HepG2 (cell line): ENCODE measurements around the gene EID3. TPM values are rescaled to one million over a fixed set of nuclear protein-coding genes. Genes with fewer than 3 reads are reported as not detected.

Experiments
- ATAC-seq: fragments of 200-7000 bp; cut with Tn5 transposase; 3 replicates; pipeline ENCODE4 v1.9.1; 2020; ENCODE audit warnings: mild to moderate bottlenecking, moderate library complexity
- BruUV-seq: library from RNA; stranded (reverse); fragments of 400-500 nt; replicated peaks from 2 replicates; lab custom pipeline; 2021; lab: Mats Ljungman, UMichigan
- CTCF ChIA-PET: fragments of 300-600 bp; formaldehyde crosslinking; extraction: SDS; loops from one replicate; lab custom pipeline; 2021; ENCODE audit warnings: low total read pairs, inconsistent platforms, low intra/inter-chr PET ratio; lab: Yijun Ruan, JAX
- POLR2A ChIA-PET: fragments of 350-600 bp; sonication (Branson Sonifier 250); formaldehyde crosslinking; loops from one replicate; lab custom pipeline; 2020; ENCODE audit warnings: antibody characterized with exemption, inconsistent platforms; lab: Yijun Ruan, JAX
- DNase-seq: peaks from one replicate; pipeline ENCODE4 v3.0.0-alpha.2; 2015; ENCODE audit warnings: low spot score
- FAIRE-seq: peaks from 3 replicates; lab custom pipeline; 2011; peaks lifted over from hg19 to GRCh38; lab: Jason Lieb, UNC
- H2AFZ ChIP-seq: one replicate; pipeline ENCODE4 v1.6.1; 2011; ENCODE audit warnings: low read length, inconsistent platforms
- H3K27ac ChIP-seq: fragments of 300-600 bp; 3 replicates; pipeline ENCODE4 v1.8.0; 2011; ENCODE audit warnings: mixed run types, mild to moderate bottlenecking, mixed read lengths, low read length, inconsistent platforms; ENCODE audit not compliant: insufficient read depth; ENCODE audit errors: extremely low read length
- H3K27me3 ChIP-seq, 2 experiments: fragments of 200-600 bp in 1 of 2; 2 replicates in 1 of 2; 3 replicates in 1 of 2; pipeline versions ENCODE4 v1.6.0 to v1.8.0; 2011; ENCODE audit warnings: low read length in 2 of 2, mild to moderate bottlenecking in 2 of 2, moderate library complexity in 2 of 2, inconsistent platforms in 1 of 2; ENCODE audit not compliant: insufficient read depth in 2 of 2, control insufficient read depth in 1 of 2
- H3K36me3 ChIP-seq, 2 experiments: fragments of 200-600 bp in 1 of 2; replicated peaks in 1 of 2; 2 replicates in 1 of 2; 3 replicates in 1 of 2; pipeline versions ENCODE4 v1.5.1 to v1.8.0; 2011; ENCODE audit warnings: low read length in 2 of 2, inconsistent platforms in 1 of 2; ENCODE audit not compliant: insufficient read depth in 2 of 2, control insufficient read depth in 1 of 2
- H3K4me1 ChIP-seq: 2 replicates; pipeline ENCODE4 v1.5.1; 2012; ENCODE audit warnings: low read length, inconsistent platforms; ENCODE audit not compliant: insufficient read depth
- H3K4me2 ChIP-seq: 2 replicates; pipeline ENCODE4 v1.6.0; 2011; ENCODE audit warnings: low read depth, low read length, inconsistent platforms
- H3K4me3 ChIP-seq, 3 experiments: fragments of 200-600 bp in 1 of 3; sonication (generic), shearing (Covaris generic) in 1 of 3; replicated peaks in 1 of 3; 2 replicates each; pipeline ENCODE4 v1.5.1; 2011 to 2016; ENCODE audit warnings: low read length in 3 of 3, inconsistent platforms in 2 of 3, low read depth in 2 of 3, mild to moderate bottlenecking in 2 of 3, control low read depth in 1 of 3, mixed read lengths in 1 of 3; ENCODE audit not compliant: insufficient read depth in 1 of 3
- H3K79me2 ChIP-seq: one replicate; pipeline ENCODE4 v1.6.1; 2011; ENCODE audit warnings: low read length, inconsistent platforms; ENCODE audit not compliant: insufficient read depth
- H3K9ac ChIP-seq: 2 replicates; pipeline ENCODE4 v1.6.0; 2011; ENCODE audit warnings: mild to moderate bottlenecking, low read depth, low read length, inconsistent platforms; ENCODE audit not compliant: insufficient read depth
- H3K9me3 ChIP-seq: 2 replicates; pipeline ENCODE4 v1.5.1; 2012; ENCODE audit warnings: mild to moderate bottlenecking, low read length
- H4K20me1 ChIP-seq: 2 replicates; pipeline ENCODE4 v1.6.0; 2011; ENCODE audit warnings: inconsistent platforms, mild to moderate bottlenecking, low read length, moderate library complexity; ENCODE audit not compliant: insufficient read depth
- RBM22 ChIP-seq: fragments of 200-400 bp; formaldehyde crosslinking; optimal IDR thresholded peaks from 2 replicates; pipeline ENCODE3; 2017; ENCODE audit warnings: mild to moderate bottlenecking, low read length, moderate library complexity
- WGBS: methylation state at CpG from one replicate; pipeline ENCODE4 v1.1.6; 2017; ENCODE audit warnings: low lambda C conversion rate; 5-methylcytosine and 5-hydroxymethylcytosine counted together
- in situ Hi-C: cut with HindIII; loops from 2 replicates; pipeline ENCODE4 v1.10.0; 2017; ENCODE audit warnings: low pct_unique_long_range_greater_than_20kb; ENCODE audit not compliant: extremely low pct_ligation_motif_present
- intact Hi-C: fragments of 100-400 bp; cut with micrococcal nuclease; formaldehyde crosslinking; loops from one replicate; pipeline ENCODE4 v1.10.0; 2022; ENCODE audit not compliant: unreplicated experiment
- polyA plus RNA-seq, 8 experiments: library from polyadenylated mRNA; depleted of rRNA in 3 of 8; stranded (reverse) in 7 of 8; unstranded in 1 of 8; fragments of >200 nt; fragmentation: Illumina TruSeq in 4 of 8; extraction: Trizol in 4 of 8; gene quantifications; 2 replicates each; pipeline versions ENCODE4 v1.2.1 to v1.2.3, GENCODE V29; 2011 to 2016; ENCODE audit warnings: low read depth in 4 of 8, missing spikeins in 1 of 8, mixed read lengths in 1 of 8; ENCODE audit not compliant: insufficient read depth in 1 of 8
- total RNA-seq, 5 experiments: library from RNA; depleted of rRNA; stranded (reverse); fragments of >200 nt; fragmentation: Illumina TruSeq; extraction: Trizol; gene quantifications; 2 replicates each; pipeline ENCODE4 v1.2.3, GENCODE V29; 2016; ENCODE audit warnings: low read depth in 1 of 5
- TF ChIP-seq, protein P1 (sequence below): IDR thresholded peaks from 2 replicates; pipeline ENCODE4 v1.6.1; 2016; ENCODE audit warnings: low read depth, missing genetic modification reagents, missing compliant biosample characterization

EID3 gene
- total and polyA plus RNA-seq, 2 of the 13 experiments (the other 11 are each of a cell fraction or from before 2014, with no cell fraction given) = 0.38 to 4.5 TPM

DNA sequence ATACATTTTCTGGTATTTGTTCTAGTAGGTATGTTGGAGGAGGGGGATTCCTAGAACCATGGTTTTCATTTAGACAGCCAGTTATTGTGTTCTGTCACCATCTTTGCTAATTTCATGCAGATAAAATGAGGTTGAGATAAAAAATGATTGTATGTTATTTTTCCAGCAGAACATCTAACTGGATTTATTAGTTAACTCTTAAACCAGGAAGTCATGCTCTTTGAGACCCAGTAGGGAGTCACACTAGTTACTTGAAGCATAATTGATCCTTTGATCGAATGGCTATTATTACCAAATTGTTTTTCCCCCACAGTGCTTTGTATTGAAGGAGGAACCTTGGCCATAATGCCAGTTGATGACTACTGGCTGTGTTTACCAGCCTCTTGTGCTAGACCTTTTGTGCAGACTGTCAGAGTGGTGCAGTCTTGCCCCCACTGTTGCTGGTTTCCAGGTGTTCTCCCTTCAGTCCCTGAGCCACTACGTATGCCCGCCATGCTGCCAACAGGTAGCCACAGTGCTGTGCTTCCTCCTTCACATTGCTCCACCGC is 6.0 kb downstream of the EID3 start:
- Histone ChIP-seq H3K4me1 (no peaks in the 10 kb centered on the region), H3K79me2 (peaks cover 68% of the 10 kb centered on the region), H4K20me1 (peaks cover 49% of the 10 kb centered on the region), H3K9ac (no peak overlapping the region), H3K27ac (no peak overlapping the region), H2AFZ (no peak overlapping the region), H3K27me3 (no peaks in the 10 kb centered on the region), H3K9me3 (no peaks in the 10 kb centered on the region), H3K36me3 (peaks cover 13 to 62% of the 10 kb centered on the region in 2 experiments), H3K4me2 (no peak overlapping the region), H3K4me3 (no peak overlapping the region)
- FAIRE-seq (no peak), ATAC-seq (peak; percentile 31), DNase-seq (no peak)
- 98% methylated on average over 4 of the region's 4 CpGs for WGBS
- ChIA-PET CTCF (no interaction called here), POLR2A (no interaction called here)
- BruUV-seq = no TSS peak
- in situ Hi-C loops (no loop called here), intact Hi-C loops (no loop called here)
- TF ChIP-seq, protein P1, sequence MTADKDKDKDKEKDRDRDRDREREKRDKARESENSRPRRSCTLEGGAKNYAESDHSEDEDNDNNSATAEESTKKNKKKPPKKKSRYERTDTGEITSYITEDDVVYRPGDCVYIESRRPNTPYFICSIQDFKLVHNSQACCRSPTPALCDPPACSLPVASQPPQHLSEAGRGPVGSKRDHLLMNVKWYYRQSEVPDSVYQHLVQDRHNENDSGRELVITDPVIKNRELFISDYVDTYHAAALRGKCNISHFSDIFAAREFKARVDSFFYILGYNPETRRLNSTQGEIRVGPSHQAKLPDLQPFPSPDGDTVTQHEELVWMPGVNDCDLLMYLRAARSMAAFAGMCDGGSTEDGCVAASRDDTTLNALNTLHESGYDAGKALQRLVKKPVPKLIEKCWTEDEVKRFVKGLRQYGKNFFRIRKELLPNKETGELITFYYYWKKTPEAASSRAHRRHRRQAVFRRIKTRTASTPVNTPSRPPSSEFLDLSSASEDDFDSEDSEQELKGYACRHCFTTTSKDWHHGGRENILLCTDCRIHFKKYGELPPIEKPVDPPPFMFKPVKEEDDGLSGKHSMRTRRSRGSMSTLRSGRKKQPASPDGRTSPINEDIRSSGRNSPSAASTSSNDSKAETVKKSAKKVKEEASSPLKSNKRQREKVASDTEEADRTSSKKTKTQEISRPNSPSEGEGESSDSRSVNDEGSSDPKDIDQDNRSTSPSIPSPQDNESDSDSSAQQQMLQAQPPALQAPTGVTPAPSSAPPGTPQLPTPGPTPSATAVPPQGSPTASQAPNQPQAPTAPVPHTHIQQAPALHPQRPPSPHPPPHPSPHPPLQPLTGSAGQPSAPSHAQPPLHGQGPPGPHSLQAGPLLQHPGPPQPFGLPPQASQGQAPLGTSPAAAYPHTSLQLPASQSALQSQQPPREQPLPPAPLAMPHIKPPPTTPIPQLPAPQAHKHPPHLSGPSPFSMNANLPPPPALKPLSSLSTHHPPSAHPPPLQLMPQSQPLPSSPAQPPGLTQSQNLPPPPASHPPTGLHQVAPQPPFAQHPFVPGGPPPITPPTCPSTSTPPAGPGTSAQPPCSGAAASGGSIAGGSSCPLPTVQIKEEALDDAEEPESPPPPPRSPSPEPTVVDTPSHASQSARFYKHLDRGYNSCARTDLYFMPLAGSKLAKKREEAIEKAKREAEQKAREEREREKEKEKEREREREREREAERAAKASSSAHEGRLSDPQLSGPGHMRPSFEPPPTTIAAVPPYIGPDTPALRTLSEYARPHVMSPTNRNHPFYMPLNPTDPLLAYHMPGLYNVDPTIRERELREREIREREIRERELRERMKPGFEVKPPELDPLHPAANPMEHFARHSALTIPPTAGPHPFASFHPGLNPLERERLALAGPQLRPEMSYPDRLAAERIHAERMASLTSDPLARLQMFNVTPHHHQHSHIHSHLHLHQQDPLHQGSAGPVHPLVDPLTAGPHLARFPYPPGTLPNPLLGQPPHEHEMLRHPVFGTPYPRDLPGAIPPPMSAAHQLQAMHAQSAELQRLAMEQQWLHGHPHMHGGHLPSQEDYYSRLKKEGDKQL = no peak
- TF ChIP-seq RBM22 = peak; percentile 84
